H1 (cell line): Measurements from ENCODE around the gene TMLHE. TPM values are rescaled to one million over a fixed set of nuclear protein-coding genes. Genes with fewer than 3 reads are reported as not detected.

ENCODE experiments used
- CTCF ChIA-PET: fragments of 300-600 bp; sonication (Branson Sonifier 250); formaldehyde crosslinking; loops from one replicate; lab custom pipeline; 2021; ENCODE audit not compliant: partially characterized antibody; lab: Charles Lee
- POLR2A ChIA-PET: fragments of 300-600 bp; sonication (Branson Sonifier 250); formaldehyde crosslinking; loops from one replicate; lab custom pipeline; 2021; ENCODE audit warnings: inconsistent platforms; ENCODE audit not compliant: partially characterized antibody; lab: Charles Lee
- DNase-seq, 2 experiments: peaks; one replicate each; pipeline versions ENCODE4 v3.0.0 to v3.0.0-alpha.2; 2010 to 2022; ENCODE audit warnings: low spot score in 2 of 2, low read depth in 1 of 2, mixed read lengths in 1 of 2
- FAIRE-seq: peaks from 2 replicates; lab custom pipeline; 2011; peaks lifted over from hg19 to GRCh38; lab: Jason Lieb, UNC
- H2AFZ ChIP-seq: 2 replicates; pipeline ENCODE4 v1.8.1; 2012; ENCODE audit warnings: low read length, inconsistent platforms
- H2AK5ac ChIP-seq: 2 replicates; pipeline ENCODE4 v1.6.1; 2013; ENCODE audit warnings: low read depth, low read length
- H2BK120ac ChIP-seq: replicated peaks from 2 replicates; pipeline ENCODE3; 2013; ENCODE audit warnings: low read depth, low read length, inconsistent platforms
- H2BK12ac ChIP-seq: 2 replicates; pipeline ENCODE4 v1.6.1; 2013; ENCODE audit warnings: low read depth, low read length
- H2BK15ac ChIP-seq: 2 replicates; pipeline ENCODE4 v1.6.1; 2013; ENCODE audit warnings: low read length
- H2BK20ac ChIP-seq: 2 replicates; pipeline ENCODE4 v1.6.1; 2013; ENCODE audit warnings: low read length
- H2BK5ac ChIP-seq: 2 replicates; pipeline ENCODE4 v1.6.1; 2013; ENCODE audit warnings: low read depth, low read length
- H3K14ac ChIP-seq: 2 replicates; pipeline ENCODE4 v1.6.1; 2013; ENCODE audit warnings: inconsistent platforms; ENCODE audit not compliant: insufficient read length
- H3K18ac ChIP-seq: 2 replicates; pipeline ENCODE4 v1.6.1; 2013; ENCODE audit warnings: low read length; ENCODE audit errors: extremely low read depth
- H3K23ac ChIP-seq: 2 replicates; pipeline ENCODE4 v1.6.1; 2013; ENCODE audit warnings: inconsistent platforms; ENCODE audit not compliant: insufficient read length
- H3K23me2 ChIP-seq: 2 replicates; pipeline ENCODE4 v1.6.1; 2013; ENCODE audit warnings: low read depth, low read length
- H3K27ac ChIP-seq: 2 replicates; pipeline ENCODE4 v1.6.1; 2011; ENCODE audit warnings: low read depth, low read length, inconsistent platforms
- H3K27me3 ChIP-seq, 4 experiments: replicated peaks in 1 of 4; 1 replicate in 1 of 4; 2 replicates in 3 of 4; pipeline versions ENCODE4 v1.6.1 to v1.8.1; 2011 to 2013; ENCODE audit warnings: low read length in 3 of 4, mild to moderate bottlenecking in 3 of 4, inconsistent platforms in 2 of 4, mixed read lengths in 2 of 4, moderate library complexity in 1 of 4; ENCODE audit not compliant: control insufficient read depth in 3 of 4, insufficient read depth in 3 of 4; ENCODE audit errors: extremely low read depth in 1 of 4
- H3K36me3 ChIP-seq, 4 experiments: 2 replicates each; pipeline versions ENCODE4 v1.6.1 to v1.8.1; 2011 to 2013; ENCODE audit warnings: mild to moderate bottlenecking in 4 of 4, low read length in 3 of 4, moderate library complexity in 2 of 4, control low read depth in 1 of 4, inconsistent platforms in 1 of 4; ENCODE audit not compliant: insufficient read depth in 4 of 4, control insufficient read depth in 2 of 4
- H3K4ac ChIP-seq: replicated peaks from 2 replicates; pipeline ENCODE3; 2013; ENCODE audit warnings: low read length, low read depth, mixed read lengths, inconsistent platforms; ENCODE audit not compliant: insufficient read length
- H3K4me1 ChIP-seq, 4 experiments: replicated peaks in 1 of 4; 1 replicate in 1 of 4; 2 replicates in 3 of 4; pipeline versions ENCODE4 v1.6.1 to v1.8.1; 2011 to 2013; ENCODE audit warnings: low read length in 3 of 4, inconsistent platforms in 2 of 4, mixed read lengths in 1 of 4; ENCODE audit not compliant: insufficient read depth in 4 of 4, control insufficient read depth in 3 of 4
- H3K4me2 ChIP-seq, 2 experiments: 2 replicates each; pipeline versions ENCODE4 v1.6.1 to v1.8.1; 2011 to 2013; ENCODE audit warnings: low read depth in 2 of 2, low read length in 2 of 2, control low read depth in 1 of 2, inconsistent platforms in 1 of 2, mild to moderate bottlenecking in 1 of 2; ENCODE audit not compliant: insufficient read depth in 1 of 2
- H3K4me3 ChIP-seq, 4 experiments: fragments of 200-600, 300-600 bp in 1 of 4; sonication (generic), shearing (Covaris generic), sonication (Bioruptor Twin) in 1 of 4; 2 replicates each; pipeline versions ENCODE4 v1.5.1 to v1.8.1; 2011 to 2016; ENCODE audit warnings: low read length in 4 of 4, low read depth in 3 of 4, control low read depth in 2 of 4, inconsistent platforms in 2 of 4, mild to moderate bottlenecking in 2 of 4, mixed read lengths in 1 of 4, moderate library complexity in 1 of 4; ENCODE audit not compliant: insufficient read depth in 2 of 4; ENCODE audit errors: extremely low read depth in 1 of 4
- H3K56ac ChIP-seq: replicated peaks from 2 replicates; pipeline ENCODE3; 2013; ENCODE audit warnings: low read depth, mild to moderate bottlenecking, mixed read lengths, low read length, inconsistent platforms; ENCODE audit not compliant: insufficient read length
- H3K79me1 ChIP-seq: 2 replicates; pipeline ENCODE4 v1.6.1; 2013; ENCODE audit warnings: low read depth, low read length, control low read depth
- H3K79me2 ChIP-seq, 2 experiments: 2 replicates each; pipeline versions ENCODE4 v1.6.1 to v1.8.1; 2012 to 2013; ENCODE audit warnings: low read length in 2 of 2, mild to moderate bottlenecking in 2 of 2, inconsistent platforms in 1 of 2; ENCODE audit not compliant: insufficient read depth in 2 of 2, control insufficient read depth in 1 of 2
- H3K9ac ChIP-seq, 4 experiments: replicated peaks in 1 of 4; 1 replicate in 1 of 4; 2 replicates in 3 of 4; pipeline versions ENCODE4 v1.6.1 to v1.8.1; 2011 to 2013; ENCODE audit warnings: low read depth in 3 of 4, low read length in 3 of 4, control low read depth in 2 of 4, mild to moderate bottlenecking in 2 of 4, moderate library complexity in 2 of 4, inconsistent platforms in 1 of 4; ENCODE audit errors: extremely low read depth in 1 of 4
- H3K9me3 ChIP-seq, 2 experiments: 2 replicates each; pipeline versions ENCODE4 v1.6.1 to v1.8.1; 2012 to 2013; ENCODE audit warnings: mild to moderate bottlenecking in 2 of 2, moderate library complexity in 2 of 2, control low read depth in 1 of 2, inconsistent platforms in 1 of 2, low read depth in 1 of 2, low read length in 1 of 2, mixed read lengths in 1 of 2; ENCODE audit not compliant: insufficient read depth in 2 of 2
- H4K20me1 ChIP-seq, 2 experiments: replicated peaks in 1 of 2; 2 replicates each; pipeline versions ENCODE3 to v1.8.1; 2011 to 2013; ENCODE audit warnings: inconsistent platforms in 2 of 2, low read length in 2 of 2, mild to moderate bottlenecking in 1 of 2; ENCODE audit not compliant: insufficient read depth in 2 of 2, control insufficient read depth in 1 of 2
- H4K5ac ChIP-seq: 2 replicates; pipeline ENCODE4 v1.6.1; 2013; ENCODE audit warnings: low read length, low read depth, mixed read lengths, inconsistent platforms; ENCODE audit not compliant: insufficient read length
- H4K8ac ChIP-seq: 2 replicates; pipeline ENCODE4 v1.8.0; 2013; ENCODE audit warnings: mild to moderate bottlenecking, moderate library complexity, low read length, inconsistent platforms; ENCODE audit not compliant: insufficient read depth; ENCODE audit errors: extremely low read depth
- H4K91ac ChIP-seq: replicated peaks from 2 replicates; pipeline ENCODE3; 2013; ENCODE audit warnings: low read length, mixed read lengths, inconsistent platforms; ENCODE audit not compliant: insufficient read length
- CBX5 ChIP-seq: fragments of 300-800, 300-1000 bp; sonication (generic); IDR thresholded peaks from 2 replicates; pipeline ENCODE4 v1.7.1; 2016; ENCODE audit warnings: antibody characterized with exemption, low read length, low read depth
- CTCF ChIP-seq, 3 experiments: IDR thresholded peaks; 1 replicate in 2 of 3; 2 replicates in 1 of 3; pipeline versions ENCODE4 v1.5.1 to v1.6.1; 2011; ENCODE audit warnings: low read length in 3 of 3, mild to moderate bottlenecking in 3 of 3, inconsistent platforms in 2 of 3, low read depth in 1 of 3, moderate library complexity in 1 of 3; ENCODE audit not compliant: insufficient read depth in 1 of 3; ENCODE audit errors: control extremely low read depth in 1 of 3
- FOSL1 ChIP-seq: IDR thresholded peaks from 2 replicates; pipeline ENCODE4 v1.6.1; 2011; ENCODE audit warnings: mild to moderate bottlenecking, low read depth, low read length, moderate library complexity; ENCODE audit not compliant: insufficient read depth
- KDM1A ChIP-seq: fragments of 200-600, 300-600 bp; sonication (generic); IDR thresholded peaks from 2 replicates; pipeline ENCODE4 v1.7.1; 2016; ENCODE audit warnings: mild to moderate bottlenecking, low read length, borderline replicate concordance
- KDM5A ChIP-seq: fragments of 200-600 bp; IDR thresholded peaks from 2 replicates; pipeline ENCODE4 v1.7.1; 2012; ENCODE audit warnings: mild to moderate bottlenecking, low read length, inconsistent platforms, mixed read lengths
- NRF1 ChIP-seq: IDR thresholded peaks from 2 replicates; pipeline ENCODE4 v1.6.1; 2011; ENCODE audit warnings: mild to moderate bottlenecking, low read depth, low read length, improper control_type of control experiment
- POLR2A ChIP-seq, 2 experiments: IDR thresholded peaks; 1 replicate in 1 of 2; 2 replicates in 1 of 2; pipeline ENCODE4 v1.6.1; 2011; ENCODE audit warnings: low read depth in 2 of 2, low read length in 2 of 2, mild to moderate bottlenecking in 2 of 2; ENCODE audit errors: control extremely low read depth in 1 of 2
- RAD21 ChIP-seq, 2 experiments: IDR thresholded peaks in 1 of 2; conservative IDR thresholded peaks in 1 of 2; 2 replicates each; pipeline ENCODE4 v1.6.1; 2011; ENCODE audit warnings: low read depth in 2 of 2, low read length in 2 of 2, improper control_type of control experiment in 1 of 2, inconsistent platforms in 1 of 2, mild to moderate bottlenecking in 1 of 2, moderate library complexity in 1 of 2
- RBBP5 ChIP-seq: IDR thresholded peaks from 2 replicates; pipeline ENCODE4 v1.7.1; 2012; ENCODE audit warnings: low read depth, mild to moderate bottlenecking, inconsistent platforms, low read length, moderate library complexity, borderline replicate concordance
- SIX5 ChIP-seq: IDR thresholded peaks from 2 replicates; pipeline ENCODE4 v1.6.1; 2011; ENCODE audit warnings: mild to moderate bottlenecking, low read depth, low read length
- TAF7 ChIP-seq: optimal IDR thresholded peaks from 2 replicates; pipeline ENCODE3; 2011; ENCODE audit warnings: low read depth, mild to moderate bottlenecking, inconsistent platforms, low read length, moderate library complexity, borderline replicate concordance
- whole genome bisulfite sequencing, 2 experiments: shearing (Covaris generic) in 1 of 2; methylation state at CpG; one replicate each; pipeline versions ENCODE4 v1.1.6 to v1.1.7; 2013 to 2015; ENCODE audit warnings: low lambda C conversion rate in 2 of 2, mixed read lengths in 2 of 2, inconsistent platforms in 1 of 2, low coverage in 1 of 2, missing lambda C conversion rate in 1 of 2; ENCODE audit not compliant: insufficient replicate concordance in 2 of 2, insufficient coverage in 1 of 2, insufficient read length in 1 of 2; ENCODE audit errors: extremely low coverage in 1 of 2, missing lambda C conversion rate in 1 of 2; 5-methylcytosine and 5-hydroxymethylcytosine counted together
- polyA plus RNA-seq, 7 experiments: library from polyadenylated mRNA; depleted of rRNA in 3 of 7; stranded (reverse) in 5 of 7; unstranded in 2 of 7; fragments of >200 nt in 5 of 7; fragments of 200-250 nt in 2 of 7; gene quantifications; 1 replicate in 5 of 7; 2 replicates in 1 of 7; 4 replicates in 1 of 7; pipeline versions ENCODE4 v1.2.1 to v1.2.3, GENCODE V29; 2011 to 2013; ENCODE audit warnings: missing spikeins in 2 of 7, mixed read lengths in 2 of 7
- total RNA-seq: library from RNA; stranded (reverse); fragmentation: NEBNext Ultra II Directional; extraction: Animal tissue kit (Norgen Biotek cat#: 25700); gene quantifications from 2 replicates; pipeline ENCODE4 v1.2.1, GENCODE V29; 2021

TMLHE gene
- total and polyA plus RNA-seq, 2 of the 8 experiments (the other 6 are each of a cell fraction or from before 2014, with no cell fraction given): 9.1 to 10.3 TPM

DNA sequence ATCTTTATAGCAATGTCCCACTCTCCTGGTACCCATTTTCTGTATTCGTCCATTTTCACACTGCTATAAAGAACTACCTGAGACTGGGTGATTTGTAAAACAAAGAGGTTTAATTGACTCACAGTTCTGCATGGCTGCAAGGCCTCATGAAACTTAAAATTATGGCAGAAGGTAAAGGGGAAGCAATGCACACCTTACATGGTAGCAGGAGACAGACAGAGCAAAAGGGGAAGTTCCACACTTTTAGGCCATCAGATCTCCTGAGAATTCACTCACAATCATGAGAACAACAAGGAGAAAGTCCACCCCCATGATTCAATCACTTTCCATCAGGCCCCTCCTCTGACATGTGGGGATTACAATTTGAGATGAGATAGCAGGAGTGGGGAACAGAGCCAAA is 49.7 kb downstream of the TMLHE start:
- no peak for FAIRE-seq
- Histone ChIP-seq H2AK5ac (no peak overlapping the region), H3K18ac (no peak overlapping the region), H3K23me2 (no peaks in the 10 kb centered on the region), H3K4me1 (no peaks in the 10 kb centered on the region), H4K91ac (no peak overlapping the region), H3K23ac (no peak overlapping the region), H3K79me2 (no peaks in the 10 kb centered on the region), H2AFZ (no peak overlapping the region), H3K14ac (no peak overlapping the region), H3K9me3 (no peaks in the 10 kb centered on the region), H3K9ac (no peak overlapping the region), H2BK15ac (no peak overlapping the region), H3K4ac (no peak overlapping the region), H3K4me2 (no peak overlapping the region), H4K20me1 (no peaks in the 10 kb centered on the region), H3K56ac (no peak overlapping the region), H3K27me3 (no peaks in the 10 kb centered on the region), H4K8ac (no peak overlapping the region), H3K36me3 (no peaks in the 10 kb centered on the region), H3K4me3 (no peak overlapping the region), H2BK120ac (no peak overlapping the region), H2BK5ac (no peak overlapping the region), H3K79me1 (no peaks in the 10 kb centered on the region), H3K27ac (no peak overlapping the region), H2BK12ac (no peak overlapping the region), H4K5ac (no peak overlapping the region), H2BK20ac (no peak overlapping the region)
- DNase-seq: no peak
- TF ChIP-seq CBX5 (no peak), SIX5 (no peak), KDM1A (no peak), KDM5A (no peak), POLR2A (IDR thresholded peaks at IDR 0.05; ENCODE audit: control extremely low read depth in 1 of 2, low read depth in 2 of 2, low read length in 2 of 2) (no peak), RBBP5 (no peak), NRF1 (no peak), TAF7 (no peak), RAD21 (IDR thresholded peaks at IDR 0.05 in 1 of 2, conservative IDR thresholded peaks at IDR 0.05 in 1 of 2; ENCODE audit: low read depth in 2 of 2, low read length in 2 of 2) (no peak), FOSL1 (no peak), CTCF (IDR thresholded peaks at IDR 0.05; ENCODE audit: control extremely low read depth in 1 of 3, insufficient read depth in 1 of 3, low read depth in 1 of 3, low read length in 3 of 3) (no peak)
- ChIA-PET POLR2A (no interaction called here), CTCF (no interaction called here)
- WGBS, 2 experiments: no CpG with 5 or more reads among the region's 1 CpG
